Neural progenitor cell (in vitro differentiated cells): Measurements from ENCODE around the gene HSPA1A. TPM values are rescaled to one million over a fixed set of nuclear protein-coding genes. Genes with fewer than 3 reads are reported as not detected.

ENCODE experiments used
- DNase-seq: peaks from one replicate; pipeline ENCODE4 v3.0.0-alpha.2; 2016; ENCODE audit warnings: low spot score
- H2AFZ ChIP-seq: fragments of 200-600 bp; sonication (generic); replicated peaks from 2 replicates; pipeline ENCODE4 v1.6.1; 2016; ENCODE audit warnings: antibody characterized with exemption
- H3F3A ChIP-seq: fragments of 200-600 bp; sonication (generic); 2 replicates; pipeline ENCODE4 v1.6.1; 2016; ENCODE audit warnings: antibody characterized with exemption, low read depth
- H3K27ac ChIP-seq: fragments of 200-600 bp; sonication (generic); 2 replicates; pipeline ENCODE4 v1.5.1; 2016; ENCODE audit warnings: mild to moderate bottlenecking
- H3K27me3 ChIP-seq: fragments of 200-600 bp; sonication (generic); 2 replicates; pipeline ENCODE4 v1.6.1; 2016; ENCODE audit warnings: mild to moderate bottlenecking, moderate library complexity
- H3K36me3 ChIP-seq: fragments of 200-600 bp; sonication (generic); 2 replicates; pipeline ENCODE4 v1.5.1; 2016
- H3K4me1 ChIP-seq: fragments of 200-600 bp; sonication (generic); 2 replicates; pipeline ENCODE4 v1.6.1; 2016; ENCODE audit warnings: mixed run types
- H3K4me2 ChIP-seq: fragments of 200-600 bp; sonication (generic); 2 replicates; pipeline ENCODE4 v1.6.1; 2016
- H3K4me3 ChIP-seq: fragments of 200-600 bp; sonication (generic); 2 replicates; pipeline ENCODE4 v1.5.1; 2016
- H3K79me2 ChIP-seq: fragments of 200-600 bp; sonication (generic); 2 replicates; pipeline ENCODE4 v1.6.1; 2016; ENCODE audit warnings: low read depth
- H3K9ac ChIP-seq: fragments of 200-600 bp; sonication (generic); 2 replicates; pipeline ENCODE4 v1.6.1; 2016
- H3K9me3 ChIP-seq: fragments of 200-600 bp; sonication (generic); 2 replicates; pipeline ENCODE4 v1.5.1; 2016; ENCODE audit warnings: low read depth
- H4K20me1 ChIP-seq: fragments of 200-600 bp; sonication (generic); 2 replicates; pipeline ENCODE4 v1.6.1; 2016; ENCODE audit warnings: low read depth
- H3K27ac Mint-ChIP-seq: 3 replicates; pipeline ENCODE4 v1.8.0; 2021; ENCODE audit warnings: mixed read lengths
- H3K27me3 Mint-ChIP-seq: 2 replicates; pipeline ENCODE4 v1.8.0; 2022; ENCODE audit warnings: low read depth, mild to moderate bottlenecking, inconsistent platforms, moderate library complexity, mixed read lengths; ENCODE audit not compliant: insufficient read depth
- H3K36me3 Mint-ChIP-seq: 3 replicates; pipeline ENCODE4 v1.8.0; 2021; ENCODE audit warnings: mixed read lengths
- H3K4me1 Mint-ChIP-seq: 3 replicates; pipeline ENCODE4 v1.8.0; 2021; ENCODE audit warnings: mixed read lengths
- H3K4me3 Mint-ChIP-seq: 3 replicates; pipeline ENCODE4 v1.8.0; 2021; ENCODE audit warnings: mild to moderate bottlenecking, moderate library complexity, mixed read lengths
- H3K9me3 Mint-ChIP-seq: 3 replicates; pipeline ENCODE4 v1.8.0; 2020; ENCODE audit warnings: mixed read lengths
- EZH2 ChIP-seq: fragments of 200-600 bp; sonication (generic); IDR thresholded peaks from 2 replicates; pipeline ENCODE4 v1.6.1; 2017; ENCODE audit warnings: antibody characterized with exemption, mild to moderate bottlenecking, moderate library complexity
- EZH2phosphoT487 ChIP-seq: fragments of 200-600 bp; sonication (generic); IDR thresholded peaks from 2 replicates; pipeline ENCODE4 v1.6.1; 2017; ENCODE audit warnings: antibody characterized with exemption
- total RNA-seq: library from RNA; depleted of rRNA; stranded (reverse); fragments of >200 nt; gene quantifications from 2 replicates; pipeline ENCODE4 v1.2.3, GENCODE V29; 2015; ENCODE audit warnings: low replicate concordance
- TF ChIP-seq, protein P1 (sequence below): fragments of 200-600 bp; sonication (generic); IDR thresholded peaks from 2 replicates; pipeline ENCODE4 v1.5.1; 2017; ENCODE audit warnings: antibody characterized with exemption, mild to moderate bottlenecking

The HSPA1A gene
- total RNA-seq = 36.0 and 84.3 TPM in 2 replicates

DNA sequence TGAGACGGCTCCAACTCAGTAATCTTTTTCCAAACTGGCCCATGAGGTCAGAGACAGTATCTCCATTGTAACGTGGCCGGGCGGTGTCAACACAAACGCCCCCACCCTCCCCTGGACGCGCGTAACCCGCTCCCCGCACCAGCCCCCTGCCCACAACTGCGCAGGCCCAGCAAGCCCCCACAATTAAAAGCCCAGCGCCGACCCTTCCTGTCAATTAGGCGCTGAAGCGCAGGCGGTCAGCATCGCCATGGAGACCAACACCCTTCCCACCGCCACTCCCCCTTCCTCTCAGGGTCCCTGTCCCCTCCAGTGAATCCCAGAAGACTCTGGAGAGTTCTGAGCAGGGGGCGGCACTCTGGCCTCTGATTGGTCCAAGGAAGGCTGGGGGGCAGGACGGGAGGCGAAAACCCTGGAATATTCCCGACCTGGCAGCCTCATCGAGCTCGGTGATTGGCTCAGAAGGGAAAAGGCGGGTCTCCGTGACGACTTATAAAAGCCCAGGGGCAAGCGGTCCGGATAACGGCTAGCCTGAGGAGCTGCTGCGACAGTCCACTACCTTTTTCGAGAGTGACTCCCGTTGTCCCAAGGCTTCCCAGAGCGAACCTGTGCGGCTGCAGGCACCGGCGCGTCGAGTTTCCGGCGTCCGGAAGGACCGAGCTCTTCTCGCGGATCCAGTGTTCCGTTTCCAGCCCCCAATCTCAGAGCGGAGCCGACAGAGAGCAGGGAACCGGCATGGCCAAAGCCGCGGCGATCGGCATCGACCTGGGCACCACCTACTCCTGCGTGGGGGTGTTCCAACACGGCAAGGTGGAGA, at the start of gene HSPA1A, which contains the start of gene HSPA1L:
Gene HSPA1A, plus strand, starts transcription at position 519 of the 814 bp plus-strand sequence. Its CDS starts 214 bp downstream, at position 733.
Gene HSPA1L, minus strand, starts transcription at position 259 of the 814 bp plus-strand sequence. CDS start 3,311 bp downstream, outside the sequence.
- no peak for TF ChIP-seq EZH2
- H3K4me3 ChIP-seq = peak within 1 kb of the TSS; percentile 41
- DNase-seq = peak; percentile 98
- H3K79me2 ChIP-seq = peaks cover 11% of the 10 kb centered on the region
- Mint-ChIP-seq H3K4me1 (peaks cover 13% of the 10 kb centered on the region), H3K4me3 (peak within 1 kb of the TSS; percentile 79), H3K9me3 (peaks cover 15% of the 10 kb centered on the region), H3K27me3 (peaks cover 5% of the 10 kb centered on the region), H3K27ac (peak within 1 kb of the TSS; percentile 97), H3K36me3 (peaks cover 4% of the 10 kb centered on the region)
- peak within 1 kb of the TSS; percentile 85 for H3K27ac ChIP-seq
- H3K27me3 ChIP-seq = no peaks in the 10 kb centered on the region
- H2AFZ ChIP-seq = peak within 1 kb of the TSS; percentile 61
- no peaks in the 10 kb centered on the region for H3K36me3 ChIP-seq
- peaks cover 45% of the 10 kb centered on the region for H3F3A ChIP-seq
- no peak within 1 kb of the TSS for H3K9ac ChIP-seq
- peaks cover 13% of the 10 kb centered on the region for H3K4me1 ChIP-seq
- peak within 1 kb of the TSS; percentile 70 for H3K4me2 ChIP-seq
- H4K20me1 ChIP-seq = no peaks in the 10 kb centered on the region
- H3K9me3 ChIP-seq = no peaks in the 10 kb centered on the region

DNA sequence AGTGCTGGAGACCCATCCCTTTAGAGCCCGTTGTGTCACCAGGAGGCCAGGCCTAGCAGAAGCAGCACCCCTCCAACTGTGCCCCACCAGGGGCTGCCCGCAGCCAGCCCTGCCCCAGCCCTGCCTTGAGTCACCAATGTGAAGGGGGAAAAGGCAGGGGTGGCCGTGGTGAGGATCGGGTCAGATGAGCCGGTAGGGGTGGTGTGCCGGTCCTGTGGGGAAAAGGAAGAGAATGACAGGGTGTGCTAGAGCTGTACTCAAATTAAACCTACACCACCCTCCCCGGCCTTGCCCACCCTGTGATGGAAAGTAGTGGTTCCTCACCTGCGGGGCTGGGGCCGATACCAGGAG, 49.8 kb upstream of the HSPA1A start:
- Histone ChIP-seq H3K4me2 (no peak overlapping the region), H3K9ac (no peak overlapping the region), H3K4me1 (peaks cover 23% of the 10 kb centered on the region), H3K79me2 (no peaks in the 10 kb centered on the region), H3K4me3 (no peak overlapping the region), H3K36me3 (no peaks in the 10 kb centered on the region), H3K27me3 (no peaks in the 10 kb centered on the region), H3K27ac (no peak overlapping the region), H3F3A (peaks cover 18% of the 10 kb centered on the region), H4K20me1 (no peaks in the 10 kb centered on the region), H3K9me3 (no peaks in the 10 kb centered on the region), H2AFZ (no peak overlapping the region)
- H3K4me3 Mint-ChIP-seq = no peak overlapping the region
- H3K36me3 Mint-ChIP-seq = peaks cover 18% of the 10 kb centered on the region
- peaks cover 3% of the 10 kb centered on the region for H3K27me3 Mint-ChIP-seq
- H3K9me3 Mint-ChIP-seq = no peaks in the 10 kb centered on the region
- DNase-seq = no peak
- peaks cover 32% of the 10 kb centered on the region for H3K4me1 Mint-ChIP-seq
- TF ChIP-seq, protein P1, sequence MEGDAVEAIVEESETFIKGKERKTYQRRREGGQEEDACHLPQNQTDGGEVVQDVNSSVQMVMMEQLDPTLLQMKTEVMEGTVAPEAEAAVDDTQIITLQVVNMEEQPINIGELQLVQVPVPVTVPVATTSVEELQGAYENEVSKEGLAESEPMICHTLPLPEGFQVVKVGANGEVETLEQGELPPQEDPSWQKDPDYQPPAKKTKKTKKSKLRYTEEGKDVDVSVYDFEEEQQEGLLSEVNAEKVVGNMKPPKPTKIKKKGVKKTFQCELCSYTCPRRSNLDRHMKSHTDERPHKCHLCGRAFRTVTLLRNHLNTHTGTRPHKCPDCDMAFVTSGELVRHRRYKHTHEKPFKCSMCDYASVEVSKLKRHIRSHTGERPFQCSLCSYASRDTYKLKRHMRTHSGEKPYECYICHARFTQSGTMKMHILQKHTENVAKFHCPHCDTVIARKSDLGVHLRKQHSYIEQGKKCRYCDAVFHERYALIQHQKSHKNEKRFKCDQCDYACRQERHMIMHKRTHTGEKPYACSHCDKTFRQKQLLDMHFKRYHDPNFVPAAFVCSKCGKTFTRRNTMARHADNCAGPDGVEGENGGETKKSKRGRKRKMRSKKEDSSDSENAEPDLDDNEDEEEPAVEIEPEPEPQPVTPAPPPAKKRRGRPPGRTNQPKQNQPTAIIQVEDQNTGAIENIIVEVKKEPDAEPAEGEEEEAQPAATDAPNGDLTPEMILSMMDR = no peak
- TF ChIP-seq EZH2phosphoT487 (no peak), EZH2 (no peak)
- peak overlapping the region; percentile 42 for H3K27ac Mint-ChIP-seq

DNA sequence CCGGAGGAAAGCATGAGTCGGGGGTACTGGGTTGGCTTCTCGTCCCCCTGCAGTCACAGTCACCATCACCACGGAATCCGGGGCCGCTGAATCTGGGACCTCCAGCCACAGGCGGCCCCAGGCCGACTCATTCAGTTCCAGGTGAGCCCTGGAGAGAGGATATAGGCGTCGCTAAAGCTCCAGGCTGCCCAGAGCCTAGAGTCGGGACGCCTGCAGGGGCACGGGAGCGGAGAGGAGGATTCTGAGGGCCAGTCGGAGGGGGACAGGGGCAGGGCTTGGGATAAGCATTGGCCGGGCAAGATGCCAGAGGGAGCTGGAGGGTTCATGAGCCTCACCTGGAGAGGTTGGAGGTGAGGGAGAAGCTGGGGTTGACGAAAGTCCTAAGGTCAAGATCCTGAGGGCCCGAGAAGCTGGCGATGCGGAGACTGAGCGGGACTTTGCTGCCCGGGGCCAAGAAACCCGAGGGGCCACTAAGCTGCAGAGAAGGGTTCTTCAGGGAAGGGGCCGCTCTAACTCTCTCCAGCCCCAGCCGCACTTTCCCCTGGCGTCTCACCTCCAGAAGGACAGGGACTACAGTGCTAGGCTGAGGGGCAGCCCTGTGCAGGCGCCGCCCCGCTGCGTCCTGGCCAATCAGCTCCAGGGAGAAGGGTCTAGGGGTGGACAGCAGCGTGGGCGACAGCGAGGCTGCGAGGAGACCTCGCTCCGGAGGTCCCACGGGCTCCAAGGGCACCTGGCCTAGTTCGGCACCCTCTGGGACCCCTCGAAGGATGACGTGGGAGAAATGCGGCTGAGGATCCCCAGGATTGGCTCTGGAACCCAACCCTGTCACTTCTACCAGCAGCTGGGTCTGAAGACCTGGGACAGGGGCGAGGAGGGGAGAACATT, 49.2 kb upstream of the HSPA1A start:
- Mint-ChIP-seq H3K27ac (no peak overlapping the region), H3K4me3 (no peak overlapping the region), H3K9me3 (no peaks in the 10 kb centered on the region), H3K36me3 (peaks cover 12% of the 10 kb centered on the region), H3K4me1 (peaks cover 32% of the 10 kb centered on the region), H3K27me3 (peaks cover 3% of the 10 kb centered on the region)
- no peak overlapping the region for H3K27ac ChIP-seq
- no peak overlapping the region for H3K9ac ChIP-seq
- DNase-seq = peak; percentile 35
- H3K27me3 ChIP-seq = no peaks in the 10 kb centered on the region
- H3K4me1 ChIP-seq = peaks cover 23% of the 10 kb centered on the region
- H3K4me3 ChIP-seq = no peak overlapping the region
- peak overlapping the region; percentile 37 for H3K4me2 ChIP-seq
- no peaks in the 10 kb centered on the region for H4K20me1 ChIP-seq
- no peaks in the 10 kb centered on the region for H3K36me3 ChIP-seq
- H2AFZ ChIP-seq = no peak overlapping the region
- H3K9me3 ChIP-seq = no peaks in the 10 kb centered on the region
- H3K79me2 ChIP-seq = no peaks in the 10 kb centered on the region
- TF ChIP-seq EZH2phosphoT487 = no peak
- no peak for TF ChIP-seq EZH2
- TF ChIP-seq, protein P1 = no peak
- peaks cover 18% of the 10 kb centered on the region for H3F3A ChIP-seq
